ENCODE results near the gene DNAJB6.
"Not testable (repeated sequence)": the region's sequence is repeated elsewhere in the genome, so short reads cannot be mapped to it uniquely, and the experiment has no call there.

The DNAJB6 gene

DNA sequence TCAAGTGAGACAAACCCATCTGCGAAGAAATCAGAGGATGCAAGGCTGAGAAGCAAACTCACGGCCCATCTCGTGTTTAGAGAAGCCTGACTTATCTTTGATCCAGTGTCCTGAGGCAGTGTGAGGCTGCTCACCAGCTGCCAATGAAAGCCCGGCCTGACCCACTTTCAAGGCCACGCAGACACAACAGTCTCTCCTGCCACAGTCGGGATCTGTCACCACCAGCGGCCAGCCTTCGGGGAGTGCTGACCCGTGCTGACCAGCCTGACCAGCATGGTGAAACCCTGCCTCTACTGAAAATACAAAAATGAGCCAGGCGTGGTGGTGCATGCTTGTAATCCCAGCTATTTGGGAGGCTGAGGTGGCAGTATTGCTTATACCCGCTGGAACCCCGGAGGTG lies 7.4 kb upstream of the DNAJB6 start:
- no peak for DNase-seq

- not testable (repeated sequence) for DNase-seq
These were observed 6.2 kb upstream of the DNAJB6 start for GRCh38 chr7:157330567-157330966.

DNA sequence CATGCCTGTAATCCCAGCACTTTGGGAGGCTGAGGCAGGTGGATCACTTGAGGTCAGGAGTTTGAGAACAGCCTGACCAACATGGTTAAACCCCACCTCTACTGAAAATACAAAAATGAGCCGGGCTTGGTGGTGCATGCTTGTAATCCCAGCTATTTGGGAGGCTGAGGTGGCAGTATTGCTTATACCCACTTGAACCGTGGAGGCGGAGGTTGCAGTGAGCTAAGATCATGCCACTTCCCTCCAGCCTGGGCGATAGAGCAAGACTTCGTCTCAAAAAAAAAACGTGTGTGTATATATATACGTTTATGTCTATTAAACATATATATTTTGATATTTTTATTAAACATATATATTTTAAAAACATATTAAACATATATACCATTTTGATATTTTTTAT lies 5.8 kb upstream of the DNAJB6 start:
- DNase-seq = not testable (repeated sequence)

GRCh38 chr7:157335236-157335635 lies 1.6 kb upstream of the DNAJB6 start:
- DNase-seq = no peak

DNA sequence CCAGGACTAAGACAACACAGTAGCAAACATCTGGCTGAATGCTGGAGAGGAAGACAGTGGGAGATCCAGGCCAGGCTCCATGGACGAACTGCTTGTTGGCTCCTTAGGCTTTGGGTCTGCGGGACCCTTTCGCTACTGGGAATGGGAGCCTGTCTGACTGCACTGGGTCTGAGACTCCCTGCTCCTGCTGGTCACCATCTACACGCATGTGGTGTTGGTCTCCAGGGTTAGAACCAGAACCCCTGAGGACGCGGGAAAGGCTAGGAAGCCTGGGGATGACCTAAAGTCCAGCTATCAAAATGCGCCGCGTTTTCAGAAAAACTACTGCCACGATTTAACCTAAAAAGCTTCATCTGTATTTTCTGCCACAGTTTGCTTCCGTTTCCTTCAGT lies 817 bp upstream of the DNAJB6 start:
- DNase-seq = no peak

DNA sequence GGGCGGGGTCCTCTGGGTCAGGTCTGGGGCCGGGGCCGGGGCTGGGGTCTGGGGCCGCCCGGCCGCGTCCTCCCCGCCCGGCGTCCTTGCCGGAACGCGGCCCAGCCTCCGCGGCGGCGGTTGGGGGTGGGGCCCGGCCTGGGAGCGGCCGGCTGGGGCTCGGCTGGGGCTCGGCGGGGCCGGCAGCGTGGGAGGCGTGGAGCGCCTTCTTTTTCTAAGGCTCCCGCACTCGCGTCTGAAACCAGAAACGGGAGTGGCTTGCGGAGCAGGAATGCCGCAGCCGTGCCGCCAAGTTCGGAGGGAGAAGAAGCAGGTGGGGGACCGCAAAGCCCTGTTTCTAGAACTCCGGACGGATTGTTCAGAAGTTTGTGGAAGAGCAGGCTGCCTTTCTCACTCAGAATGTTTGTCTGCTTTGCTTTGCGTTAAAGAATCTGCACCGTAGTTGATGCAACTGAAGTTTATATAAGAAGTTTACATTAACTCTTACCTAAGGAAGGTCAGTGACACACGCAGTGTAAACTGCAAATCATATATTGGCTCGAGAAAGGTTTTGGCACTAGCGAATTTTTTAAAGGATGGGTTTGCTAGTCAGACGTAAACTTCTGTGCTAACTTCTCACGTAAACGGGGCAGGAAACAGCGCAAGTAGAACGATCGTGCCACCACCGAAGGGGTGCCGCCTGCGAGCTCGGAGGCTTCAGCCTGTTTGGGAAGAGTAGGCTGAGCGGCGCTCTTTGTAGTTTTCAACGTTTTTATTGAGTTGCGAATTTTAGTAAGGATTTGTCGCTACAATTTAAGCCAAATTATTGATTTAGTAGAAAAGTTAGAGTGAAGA lies 729 bp downstream of the DNAJB6 start:
- DNase-seq = peak; percentile 11

DNA sequence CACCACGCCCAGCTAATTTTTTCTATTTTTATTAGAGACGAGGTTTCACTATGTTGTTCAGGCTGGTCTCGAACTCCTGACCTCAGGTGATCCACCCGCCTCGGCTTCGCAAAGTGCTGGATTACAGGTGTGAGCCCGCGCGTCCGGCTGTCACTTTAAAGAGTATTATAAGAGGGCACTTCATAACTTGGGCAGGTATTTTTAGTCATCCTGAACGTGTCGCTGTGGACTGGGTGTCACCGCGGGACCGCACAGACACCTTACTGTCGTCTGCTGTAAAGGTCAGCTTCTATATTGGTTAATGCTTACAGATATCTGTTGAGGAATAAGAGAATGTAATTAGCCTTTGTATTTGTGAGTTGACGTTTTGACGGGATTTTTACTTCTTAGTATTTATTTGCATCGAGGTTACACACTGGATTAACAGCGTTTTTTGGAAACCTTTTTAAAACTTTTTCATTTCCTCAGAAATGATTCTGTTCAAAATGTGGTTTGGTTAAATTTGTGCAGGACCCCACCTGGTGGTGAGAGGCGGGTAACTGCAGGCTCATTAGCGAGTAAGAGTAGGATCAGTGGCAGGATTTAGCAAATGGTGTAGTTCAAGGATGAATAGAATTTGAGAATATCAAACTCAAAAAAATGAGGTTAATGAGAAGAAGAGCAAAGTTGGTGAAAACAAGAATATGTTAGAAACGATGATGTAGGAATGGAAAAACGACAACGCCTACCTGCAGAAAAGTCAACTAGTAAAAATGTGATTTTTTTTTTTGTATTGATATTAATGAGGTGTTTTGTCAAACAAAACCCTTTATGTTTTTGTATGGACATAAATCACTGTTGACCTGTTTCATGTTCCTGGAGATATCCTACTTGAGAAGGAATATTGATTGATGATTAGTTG lies 3.2 kb downstream of the DNAJB6 start:
- peak; percentile 48 for DNase-seq

GRCh38 chr7:157347217-157347904 lies 10.6 kb downstream of the DNAJB6 start:
- no peak for DNase-seq

DNA sequence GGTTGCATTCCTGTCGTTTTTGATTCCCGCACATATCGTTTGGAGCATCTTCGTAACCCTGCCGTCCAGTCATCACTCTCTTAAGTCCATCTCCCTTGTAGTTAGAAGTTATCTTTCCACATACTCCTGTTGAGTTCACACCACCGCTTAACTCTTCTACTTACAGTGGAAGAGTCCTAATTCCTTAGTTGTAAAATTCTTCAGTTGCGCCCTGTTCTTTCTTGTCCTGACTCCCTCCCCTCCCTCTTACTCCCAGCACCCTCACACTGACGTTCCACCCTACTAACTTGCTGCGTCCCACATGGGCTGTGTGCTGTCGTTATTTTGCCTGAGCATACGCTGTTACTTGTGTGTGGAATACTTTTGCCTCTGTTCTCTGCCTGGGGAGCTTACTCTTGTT lies 11.7 kb downstream of the DNAJB6 start:
- no peak for DNase-seq

- no peak for DNase-seq
These were observed 15.7 kb downstream of the DNAJB6 start for GRCh38 chr7:157352516-157352915.

- DNase-seq = no peak
These were observed 19.1 kb downstream of the DNAJB6 start for GRCh38 chr7:157355784-157356511.

DNA sequence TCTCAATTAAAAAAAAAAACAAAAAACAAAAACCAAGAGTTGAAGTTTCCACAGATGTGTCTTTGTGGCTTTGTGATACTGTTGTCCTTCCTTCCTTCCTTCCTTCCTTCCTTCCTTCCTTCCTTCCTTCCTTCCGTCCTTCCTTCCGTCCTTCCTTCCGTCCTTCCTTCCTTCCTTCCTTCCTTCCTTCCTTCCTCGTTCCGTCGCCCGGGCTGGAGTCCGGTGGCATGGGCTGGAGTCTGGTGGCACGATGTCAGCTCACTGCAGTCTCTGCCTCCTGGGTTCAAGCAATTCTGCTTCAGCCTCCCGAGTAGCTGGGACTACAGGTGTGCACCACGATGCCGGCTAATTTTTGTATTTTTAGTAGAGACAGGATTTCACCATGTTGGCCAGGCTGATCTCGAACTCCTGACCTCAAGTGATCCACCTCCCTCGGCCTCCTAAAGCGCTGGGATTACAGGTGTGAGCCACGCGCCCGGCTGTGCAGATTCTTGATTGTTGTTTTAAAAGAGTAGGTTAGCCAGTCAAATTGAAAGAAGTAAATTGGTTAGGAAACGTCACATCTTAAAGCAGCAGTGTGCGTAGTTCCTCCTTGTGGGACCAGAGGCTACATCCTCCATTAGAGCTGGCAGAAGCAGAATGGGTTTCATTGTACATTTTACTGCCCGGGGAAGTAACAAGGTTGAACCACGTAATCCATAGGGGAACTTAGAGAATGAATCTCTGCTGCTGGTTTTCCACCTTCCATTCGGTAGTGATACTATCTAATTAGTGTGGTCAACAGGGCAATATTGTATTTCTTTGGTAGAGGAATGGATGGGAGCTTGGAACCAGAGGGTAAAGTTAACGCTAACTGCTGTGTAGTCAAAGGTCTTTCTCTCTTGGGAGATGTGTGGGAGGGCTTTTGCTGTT lies 20.6 kb downstream of the DNAJB6 start:
- no peak for DNase-seq

DNA sequence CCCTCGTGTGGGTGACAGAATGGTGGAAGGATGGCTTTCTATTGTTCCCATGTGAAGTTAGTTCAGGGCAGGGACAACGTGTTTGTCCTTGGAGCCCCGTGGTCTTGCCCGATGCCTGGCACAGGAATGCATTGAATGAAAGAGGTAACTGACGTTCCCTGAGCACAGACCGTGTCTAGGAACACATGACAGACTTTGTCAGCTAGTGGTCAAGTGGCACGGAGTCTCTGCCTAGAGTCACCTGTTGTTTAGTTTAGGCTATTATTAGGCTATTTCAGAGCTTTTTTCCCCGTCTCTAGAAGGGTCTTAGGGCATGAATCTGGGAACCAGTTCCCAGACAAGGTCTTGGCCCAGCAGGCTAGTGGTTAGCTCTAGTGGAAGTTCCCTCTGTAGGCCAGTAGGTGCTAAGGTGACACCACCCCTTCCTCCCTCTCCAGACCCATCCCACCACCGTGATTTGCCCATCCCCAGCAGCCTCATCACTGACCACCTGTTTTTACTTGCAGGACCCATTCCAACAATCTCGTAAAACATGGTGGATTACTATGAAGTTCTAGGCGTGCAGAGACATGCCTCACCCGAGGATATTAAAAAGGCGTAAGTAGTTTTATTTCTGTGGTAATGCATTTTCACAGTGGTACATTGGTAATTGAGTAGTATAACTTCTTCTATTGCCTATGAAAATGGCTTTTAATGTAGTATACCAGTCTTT lies 21.4 kb downstream of the DNAJB6 start:
- no peak for DNase-seq

DNA sequence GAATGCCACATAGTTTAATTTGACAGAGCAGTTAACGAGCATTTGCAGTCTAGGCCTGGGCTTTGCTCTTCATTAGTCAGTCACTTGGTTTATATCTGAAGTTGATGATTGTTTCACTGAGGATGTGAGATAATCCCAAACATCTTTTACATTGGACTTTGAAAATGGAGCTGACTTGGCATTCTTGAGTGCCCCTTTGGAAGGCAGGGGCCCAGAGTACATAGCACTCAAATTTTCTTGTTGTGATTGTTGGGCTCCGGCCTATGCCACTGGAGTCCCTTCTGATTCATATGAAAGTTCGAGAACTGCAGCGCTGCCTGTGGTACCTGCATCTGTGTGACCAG lies 21.9 kb downstream of the DNAJB6 start:
- no peak for DNase-seq

DNA sequence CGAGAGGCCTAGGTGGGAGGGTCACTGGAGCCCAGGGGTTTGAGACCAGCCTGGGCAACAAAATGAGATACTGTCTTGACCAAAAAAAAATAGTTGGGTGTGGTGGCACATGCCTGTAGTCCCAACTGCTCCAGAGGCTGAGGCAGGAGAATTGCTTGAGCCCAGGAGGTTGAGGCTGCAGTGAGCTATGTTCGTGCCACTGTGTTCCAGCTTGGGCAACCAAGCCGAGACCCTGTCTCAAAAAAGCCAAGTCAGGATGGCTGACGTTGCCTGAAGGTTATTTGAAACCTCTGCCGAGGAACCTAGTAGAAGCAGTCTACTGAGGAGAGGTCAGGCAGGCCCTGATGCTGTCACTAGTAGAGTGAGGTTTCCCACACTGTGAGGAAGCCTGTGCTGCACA lies 22.8 kb downstream of the DNAJB6 start:
- no peak for DNase-seq

- DNase-seq = no peak
These were observed 23.8 kb downstream of the DNAJB6 start for GRCh38 chr7:157360483-157361025.

DNA sequence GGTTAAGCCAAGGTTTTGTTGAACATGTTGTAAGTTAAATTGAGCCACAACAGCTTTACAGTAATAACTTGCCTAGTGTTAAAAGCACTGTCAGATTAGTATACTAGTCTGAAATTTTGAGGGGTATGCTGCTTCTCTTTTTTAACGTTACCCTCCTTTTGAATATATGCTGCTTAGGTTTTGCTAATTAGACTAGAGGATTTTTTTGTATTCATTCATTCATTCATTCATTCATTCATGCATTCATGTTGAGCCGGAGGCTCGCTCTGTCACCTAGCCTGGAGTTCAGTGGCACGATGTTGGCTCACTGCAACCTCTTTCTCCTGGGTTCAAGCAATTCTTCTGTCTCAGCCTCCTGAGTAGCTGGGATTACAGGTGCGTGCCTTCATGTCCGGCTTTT lies 24.7 kb downstream of the DNAJB6 start:
- no peak for DNase-seq

DNA sequence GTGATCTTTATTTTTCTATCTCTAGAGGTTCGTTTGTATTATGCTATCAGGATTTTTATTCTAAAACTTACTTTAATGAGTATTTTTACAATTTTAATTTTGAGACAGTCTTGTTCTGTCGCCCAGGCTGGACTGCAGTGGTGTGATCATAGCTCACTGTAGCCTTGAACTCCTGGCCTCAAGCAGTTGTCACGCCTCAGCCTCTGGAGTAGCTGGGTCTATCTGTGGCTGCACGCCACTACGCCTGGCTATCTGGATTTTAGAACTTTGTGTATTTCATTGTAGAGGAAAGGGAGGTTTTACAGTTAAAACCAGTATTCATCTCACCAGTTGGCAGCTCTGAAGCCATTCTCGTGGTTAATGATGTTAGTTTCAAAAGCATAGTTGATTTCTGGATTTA lies 25.9 kb downstream of the DNAJB6 start:
- DNase-seq = no peak

- DNase-seq = no peak
These were observed 29.9 kb downstream of the DNAJB6 start for GRCh38 chr7:157366722-157367121.

DNA sequence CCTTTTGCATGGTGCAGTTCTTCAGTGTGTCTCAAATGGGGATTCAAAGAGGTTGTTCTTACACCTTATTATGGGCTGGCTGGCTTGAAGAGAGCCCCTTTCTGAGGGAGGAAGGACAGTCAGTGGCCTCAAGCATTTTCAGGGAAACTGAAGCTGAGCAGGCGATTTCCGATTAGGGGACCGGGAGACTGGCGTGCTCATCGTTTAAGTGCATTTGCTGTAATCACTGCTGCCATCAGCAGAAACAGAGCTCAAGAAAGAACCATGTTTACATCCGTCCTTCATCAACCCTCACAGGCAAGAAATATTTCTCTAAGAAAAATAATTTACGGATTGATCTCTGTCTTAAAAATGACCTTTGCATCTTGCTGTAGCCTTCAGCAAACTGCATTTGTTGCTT lies 32.2 kb downstream of the DNAJB6 start:
- DNase-seq = no peak

- no peak for DNase-seq
These were observed 33.9 kb downstream of the DNAJB6 start for GRCh38 chr7:157370742-157371141.

Data from DMS 273 treated with DMSO at 0.1 percent for 48 hours (cell line).